GM21367 (cell line): ENCODE results near the gene CCDC150.

ENCODE experiments used
- ATAC-seq: cut with Tn5 transposase; IDR thresholded peaks from one replicate; pipeline ENCODE4 v1.9.1; 2021; ENCODE audit not compliant: unreplicated experiment

CCDC150 gene

GRCh38 chr2:196759378-196759706 is 119.8 kb downstream of the CCDC150 start:
- ATAC-seq = no peak

- no peak for ATAC-seq
These were observed 127.6 kb downstream of the CCDC150 start for GRCh38 chr2:196767101-196767500.
